Osteoblast (primary cell): ENCODE results near the gene MDFI. TPM values are rescaled to one million over a fixed set of nuclear protein-coding genes. Genes with fewer than 3 reads are reported as not detected.

Source experiments
- DNase-seq: peaks from one replicate; pipeline ENCODE4 v3.0.0; 2011; ENCODE audit warnings: low spot score, mixed read lengths; ENCODE audit not compliant: insufficient read length; ENCODE audit errors: missing footprints
- H2AFZ ChIP-seq: 2 replicates; pipeline ENCODE4 v1.6.0; 2011; ENCODE audit warnings: mild to moderate bottlenecking, low read length
- H3K27ac ChIP-seq: 2 replicates; pipeline ENCODE4 v1.5.1; 2011; ENCODE audit warnings: mild to moderate bottlenecking, low read depth, low read length, moderate library complexity
- H3K27me3 ChIP-seq: 2 replicates; pipeline ENCODE4 v1.6.0; 2012; ENCODE audit warnings: mild to moderate bottlenecking, control low read depth, inconsistent platforms, low read length, moderate library complexity; ENCODE audit not compliant: insufficient read depth
- H3K36me3 ChIP-seq: 2 replicates; pipeline ENCODE4 v1.5.1; 2011; ENCODE audit warnings: mild to moderate bottlenecking, low read length, control low read depth, moderate library complexity; ENCODE audit not compliant: insufficient read depth
- H3K4me1 ChIP-seq: 2 replicates; pipeline ENCODE4 v1.5.1; 2011; ENCODE audit warnings: mild to moderate bottlenecking, low read length, control low read depth, moderate library complexity; ENCODE audit not compliant: insufficient read depth
- H3K4me2 ChIP-seq: 2 replicates; pipeline ENCODE4 v1.6.0; 2011; ENCODE audit warnings: mild to moderate bottlenecking, low read length; ENCODE audit not compliant: insufficient read depth
- H3K4me3 ChIP-seq: fragments of 200-600 bp; sonication (generic); 3 replicates; pipeline ENCODE4 v1.5.1; 2012; ENCODE audit warnings: mild to moderate bottlenecking, low read length, inconsistent platforms; ENCODE audit not compliant: insufficient read depth
- H3K79me2 ChIP-seq: 2 replicates; pipeline ENCODE4 v1.6.0; 2012; ENCODE audit warnings: mild to moderate bottlenecking, low read length, control low read depth, inconsistent platforms; ENCODE audit not compliant: insufficient read depth
- H3K9me3 ChIP-seq: 2 replicates; pipeline ENCODE4 v1.5.1; 2011; ENCODE audit warnings: low read depth, low read length, control low read depth
- H4K20me1 ChIP-seq: 2 replicates; pipeline ENCODE4 v1.6.0; 2012; ENCODE audit warnings: mild to moderate bottlenecking, low read length, control low read depth; ENCODE audit not compliant: insufficient read depth
- CTCF ChIP-seq: IDR thresholded peaks from 2 replicates; pipeline ENCODE4 v1.5.1; 2011; ENCODE audit warnings: mild to moderate bottlenecking, low read depth, low read length, moderate library complexity; ENCODE audit errors: extremely low read depth
- total RNA-seq: library from RNA; depleted of rRNA; stranded (reverse); fragments of >200 nt; gene quantifications from 2 replicates; pipeline ENCODE4 v1.2.3, GENCODE V29; 2012

The MDFI gene
- total RNA-seq, 1 donor: 0.72 TPM

- Histone ChIP-seq H3K27me3 (no peaks in the 10 kb centered on the region), H2AFZ (no peak overlapping the region), H3K4me3 (no peak overlapping the region), H3K79me2 (no peaks in the 10 kb centered on the region), H4K20me1 (peaks cover 3% of the 10 kb centered on the region), H3K36me3 (no peaks in the 10 kb centered on the region), H3K27ac (no peak overlapping the region), H3K4me2 (no peak overlapping the region), H3K4me1 (no peaks in the 10 kb centered on the region), H3K9me3 (no peaks in the 10 kb centered on the region)
- no peak for DNase-seq
- no peak for TF ChIP-seq CTCF
Measured at GRCh38 chr6:41591122-41591521, 47.1 kb upstream of the MDFI start.

DNA sequence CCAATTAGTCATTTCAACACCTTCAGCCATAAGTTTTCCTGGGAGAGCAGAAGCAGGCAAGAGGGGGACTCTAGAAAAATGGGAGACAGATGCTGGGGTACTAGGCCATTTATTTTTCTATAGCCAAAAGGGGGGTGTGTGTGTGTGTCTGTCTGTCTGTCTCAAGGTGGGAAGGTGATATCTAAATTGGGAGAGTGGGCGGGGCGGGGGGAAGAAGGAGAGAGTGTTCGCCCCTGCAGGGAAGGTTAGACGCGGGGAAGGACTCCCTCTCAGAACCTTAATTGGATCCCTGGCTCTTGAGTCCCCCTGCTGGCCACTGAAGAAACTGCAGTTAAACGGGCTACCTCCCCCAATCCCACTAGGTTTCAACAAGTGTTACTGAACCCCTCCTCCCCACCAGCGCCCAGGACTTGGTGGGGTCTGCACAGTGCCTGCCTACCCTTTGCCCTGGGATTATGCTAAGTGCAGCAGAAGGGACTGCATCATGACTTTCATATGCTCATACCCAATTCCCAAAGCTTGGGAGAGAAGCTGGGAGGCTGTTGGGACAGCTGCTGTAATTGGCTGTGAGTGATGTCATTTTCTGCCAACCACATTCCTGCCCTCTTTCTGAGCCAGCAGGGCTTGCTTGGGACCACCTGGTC lies 46.3 kb upstream of the MDFI start:
- H3K36me3 ChIP-seq: no peaks in the 10 kb centered on the region
- DNase-seq: peak; percentile 99
- H3K9me3 ChIP-seq: no peaks in the 10 kb centered on the region

GRCh38 chr6:41593406-41593805 lies 44.9 kb upstream of the MDFI start:
- no peak for DNase-seq
- no peak overlapping the region for H3K4me3 ChIP-seq
- no peak overlapping the region for H3K27ac ChIP-seq
- H3K4me2 ChIP-seq: no peak overlapping the region
- H4K20me1 ChIP-seq: peaks cover 3% of the 10 kb centered on the region
- H2AFZ ChIP-seq: no peak overlapping the region
- no peaks in the 10 kb centered on the region for H3K27me3 ChIP-seq
- H3K9me3 ChIP-seq: no peaks in the 10 kb centered on the region
- H3K4me1 ChIP-seq: no peaks in the 10 kb centered on the region
- no peaks in the 10 kb centered on the region for H3K36me3 ChIP-seq
- TF ChIP-seq CTCF: no peak
- no peaks in the 10 kb centered on the region for H3K79me2 ChIP-seq

More for the DNA sequence above, 46.3 kb upstream of the MDFI start:
- Histone ChIP-seq H4K20me1 (peaks cover 3% of the 10 kb centered on the region), H3K4me3 (no peak overlapping the region), H3K79me2 (no peaks in the 10 kb centered on the region), H3K4me2 (no peak overlapping the region), H2AFZ (no peak overlapping the region), H3K27me3 (no peaks in the 10 kb centered on the region), H3K27ac (no peak overlapping the region), H3K4me1 (no peaks in the 10 kb centered on the region)
- peak; percentile 95 for TF ChIP-seq CTCF

- Histone ChIP-seq H3K4me2 (no peak overlapping the region), H3K4me3 (no peak overlapping the region), H3K4me1 (no peaks in the 10 kb centered on the region), H3K27ac (no peak overlapping the region), H3K79me2 (no peaks in the 10 kb centered on the region), H3K27me3 (no peaks in the 10 kb centered on the region), H4K20me1 (peaks cover 3% of the 10 kb centered on the region), H2AFZ (no peak overlapping the region), H3K9me3 (no peaks in the 10 kb centered on the region), H3K36me3 (no peaks in the 10 kb centered on the region)
- TF ChIP-seq CTCF: no peak
- no peak for DNase-seq
Measured at GRCh38 chr6:41593839-41594238, 44.4 kb upstream of the MDFI start.
